Fibroblast of mammary gland (primary cell): ENCODE measurements around the gene MRPL38.
"Not testable (repeated sequence)": the region's sequence is repeated elsewhere in the genome, so short reads cannot be mapped to it uniquely, and the experiment has no call there.

Experiments used
- DNase-seq: peaks from one replicate; pipeline ENCODE4 v3.0.0-alpha.2; 2010; ENCODE audit warnings: low read depth
- H3K4me3 ChIP-seq: 2 replicates; pipeline ENCODE4 v1.5.1; 2011; ENCODE audit warnings: low read depth, mild to moderate bottlenecking, low read length, moderate library complexity; ENCODE audit not compliant: control insufficient read depth
- TF ChIP-seq, protein P1 (sequence below): conservative IDR thresholded peaks from 2 replicates; pipeline ENCODE4 v1.5.1; 2011; ENCODE audit warnings: low read depth, low read length, inconsistent platforms; ENCODE audit not compliant: control insufficient read depth, insufficient read depth

The MRPL38 gene

DNA sequence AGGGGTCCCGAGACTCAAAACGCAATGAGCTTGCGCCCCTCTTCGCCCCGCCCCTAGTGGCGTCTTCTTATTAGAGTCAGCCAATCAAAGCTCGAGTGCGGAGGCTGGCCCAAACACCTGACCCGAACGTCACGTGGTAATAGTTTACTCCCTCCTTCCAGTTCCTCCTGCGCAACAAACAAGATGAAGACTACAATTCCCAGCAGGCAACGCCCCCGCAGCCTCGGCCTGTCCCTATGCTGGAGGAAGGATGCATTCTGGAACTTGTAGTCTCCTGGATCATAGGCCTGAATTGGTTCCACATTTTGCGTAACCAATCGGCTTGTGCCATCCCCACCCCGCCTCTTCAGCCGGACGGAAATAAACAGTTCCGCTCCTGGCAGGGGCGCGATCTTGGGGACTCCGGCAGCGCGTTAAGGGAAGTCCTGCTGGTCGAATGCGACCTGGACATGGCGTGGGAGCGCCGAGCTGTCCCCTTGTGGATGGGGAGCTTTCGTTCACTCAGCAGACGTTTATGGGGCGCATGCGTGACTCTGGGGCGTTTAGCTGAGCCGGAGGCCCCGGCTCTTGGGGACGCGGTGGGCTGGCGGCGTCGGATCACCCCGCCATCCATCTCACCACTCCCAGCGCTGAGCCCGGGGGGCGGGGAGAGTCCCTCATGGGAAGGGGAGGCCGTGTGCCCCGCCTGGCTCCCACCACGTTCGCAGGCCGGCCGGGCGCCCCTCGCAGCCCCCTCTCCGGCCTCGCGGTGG is 49.2 kb downstream of the MRPL38 start, which contains the start of gene WBP2:
Gene WBP2, minus strand, starts transcription at position 26 of the 752 bp plus-strand sequence. CDS start 38 bp downstream, outside the sequence.
- peak; percentile 100 for DNase-seq
- peak within 1 kb of the TSS; percentile 92 for H3K4me3 ChIP-seq
- TF ChIP-seq, protein P1, sequence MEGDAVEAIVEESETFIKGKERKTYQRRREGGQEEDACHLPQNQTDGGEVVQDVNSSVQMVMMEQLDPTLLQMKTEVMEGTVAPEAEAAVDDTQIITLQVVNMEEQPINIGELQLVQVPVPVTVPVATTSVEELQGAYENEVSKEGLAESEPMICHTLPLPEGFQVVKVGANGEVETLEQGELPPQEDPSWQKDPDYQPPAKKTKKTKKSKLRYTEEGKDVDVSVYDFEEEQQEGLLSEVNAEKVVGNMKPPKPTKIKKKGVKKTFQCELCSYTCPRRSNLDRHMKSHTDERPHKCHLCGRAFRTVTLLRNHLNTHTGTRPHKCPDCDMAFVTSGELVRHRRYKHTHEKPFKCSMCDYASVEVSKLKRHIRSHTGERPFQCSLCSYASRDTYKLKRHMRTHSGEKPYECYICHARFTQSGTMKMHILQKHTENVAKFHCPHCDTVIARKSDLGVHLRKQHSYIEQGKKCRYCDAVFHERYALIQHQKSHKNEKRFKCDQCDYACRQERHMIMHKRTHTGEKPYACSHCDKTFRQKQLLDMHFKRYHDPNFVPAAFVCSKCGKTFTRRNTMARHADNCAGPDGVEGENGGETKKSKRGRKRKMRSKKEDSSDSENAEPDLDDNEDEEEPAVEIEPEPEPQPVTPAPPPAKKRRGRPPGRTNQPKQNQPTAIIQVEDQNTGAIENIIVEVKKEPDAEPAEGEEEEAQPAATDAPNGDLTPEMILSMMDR: no peak

DNA sequence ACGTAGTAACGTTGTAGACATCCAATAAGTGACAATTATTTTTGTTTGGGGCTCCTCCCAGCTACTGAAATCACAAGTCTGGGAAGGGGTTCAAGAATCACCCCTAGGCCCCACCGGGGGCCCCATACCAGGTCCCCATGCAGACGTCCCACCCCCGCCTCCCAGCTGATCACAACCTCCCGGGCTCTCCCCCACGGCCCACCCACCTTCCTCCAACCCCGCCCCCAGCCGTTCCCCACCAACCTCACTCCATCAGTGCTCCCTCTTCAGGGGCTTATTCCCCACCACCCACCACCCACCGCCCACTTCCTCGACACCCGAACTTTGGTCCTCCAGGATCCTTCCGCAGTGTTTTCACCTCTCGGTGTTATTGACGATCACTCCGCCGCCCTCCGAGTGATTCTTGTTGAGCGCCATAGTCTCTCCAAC is 49.8 kb downstream of the MRPL38 start:
- TF ChIP-seq, protein P1: no peak
- peak overlapping the region; percentile 92 for H3K4me3 ChIP-seq
- DNase-seq: no peak

DNA sequence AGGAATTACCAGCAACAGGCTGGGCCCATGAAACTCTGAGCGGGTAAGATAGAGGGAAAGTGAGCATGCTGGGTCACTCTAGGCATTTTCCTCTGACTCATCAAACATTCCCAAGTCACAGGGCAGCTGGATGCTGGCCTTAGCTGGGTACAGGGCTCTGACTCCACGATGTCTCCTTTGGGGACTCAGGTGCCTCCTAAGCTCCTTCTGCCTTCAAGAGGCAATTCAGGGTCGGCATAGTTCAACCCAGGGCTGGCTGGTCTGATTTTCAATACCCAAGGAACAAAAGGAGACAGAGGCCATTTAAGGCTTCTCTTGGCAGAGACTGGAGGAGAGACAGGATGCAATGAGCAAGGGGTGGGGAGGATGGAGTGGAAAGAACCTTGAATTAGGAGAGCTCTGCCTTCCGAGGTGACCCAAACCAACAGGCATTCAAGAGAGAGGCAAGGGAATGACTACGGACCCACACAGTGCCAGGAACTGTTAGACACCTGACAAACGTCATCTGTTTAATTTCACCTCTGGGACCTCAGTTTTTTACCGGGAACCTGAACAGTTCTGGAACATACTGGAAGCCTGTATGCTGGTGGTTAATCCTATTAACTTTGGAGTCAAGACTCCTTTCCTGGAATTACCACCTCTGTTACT is 50.5 kb downstream of the MRPL38 start:
- peak; percentile 73 for DNase-seq
- H3K4me3 ChIP-seq: peak overlapping the region; percentile 92
- TF ChIP-seq, protein P1: no peak

DNA sequence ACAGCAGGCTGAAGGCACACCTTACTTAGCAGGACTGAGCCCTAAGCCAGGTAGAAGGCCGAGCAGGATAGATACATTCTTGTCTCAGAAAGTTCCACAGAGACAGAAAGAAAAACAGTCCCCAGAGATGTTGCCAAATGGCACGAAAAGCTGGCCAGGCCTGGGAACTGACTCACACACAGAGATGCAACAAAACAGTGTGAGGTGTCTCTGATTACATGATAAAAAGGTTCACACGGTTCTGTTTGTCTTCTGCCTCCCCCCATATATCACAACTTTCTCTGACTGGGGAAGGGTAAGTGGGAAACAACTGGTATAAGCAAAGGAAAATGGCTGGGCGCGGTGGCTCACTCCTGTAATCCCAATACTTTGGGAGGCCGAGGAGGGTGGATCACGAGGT is 51.3 kb downstream of the MRPL38 start:
- TF ChIP-seq, protein P1: no peak
- peak; percentile 63 for DNase-seq
- H3K4me3 ChIP-seq: no peak overlapping the region

DNA sequence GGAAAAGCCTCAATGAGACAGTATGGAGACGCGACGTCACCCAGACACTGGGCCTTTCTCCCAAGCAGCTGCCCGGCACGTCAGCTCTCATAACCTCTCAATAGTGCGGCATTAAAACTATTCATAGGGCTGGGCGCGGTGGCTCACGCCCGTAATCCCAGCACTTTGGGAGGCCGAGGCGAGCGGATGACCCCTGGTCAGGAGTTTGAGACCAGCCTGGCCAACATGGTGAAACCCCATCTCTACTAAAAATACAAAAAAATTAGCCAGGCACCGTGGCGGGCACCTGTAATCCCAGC is 53.0 kb downstream of the MRPL38 start:
- DNase-seq: not testable (repeated sequence)

DNA sequence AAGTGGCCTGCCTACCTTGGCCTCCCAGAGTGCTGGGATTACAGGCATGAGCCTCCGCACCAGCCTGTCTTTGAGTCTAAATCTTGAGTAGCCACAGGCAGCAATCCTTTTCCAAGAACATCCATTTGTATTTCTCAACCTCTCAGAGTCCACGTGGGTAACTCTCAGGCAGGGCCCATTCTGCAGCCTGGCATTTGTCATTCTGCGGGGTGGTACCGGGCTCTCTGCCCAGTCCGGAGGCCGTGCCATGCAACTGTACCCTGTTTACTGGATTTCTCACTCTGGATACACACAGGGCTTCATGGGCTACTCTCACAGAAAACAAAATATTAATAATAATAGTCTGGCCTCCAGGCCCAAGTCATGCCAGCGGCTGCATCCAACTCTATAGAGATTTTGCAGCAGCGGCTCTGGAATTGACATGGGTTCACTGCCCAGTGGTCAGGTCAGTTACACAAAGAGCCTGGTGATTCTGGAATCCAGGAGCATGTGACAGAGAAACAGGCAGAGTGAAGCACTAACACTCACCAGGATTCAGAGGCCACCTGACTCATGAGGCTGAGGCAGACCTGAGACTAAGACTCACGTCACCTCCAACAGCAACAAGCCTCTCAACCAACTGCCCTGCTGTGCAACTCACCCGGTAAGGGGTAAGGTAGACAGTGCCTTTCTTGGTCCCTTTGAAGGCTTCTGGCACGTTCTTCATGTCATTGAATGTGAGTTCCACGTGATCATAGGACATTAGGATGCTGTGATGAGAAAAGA is 53.6 kb downstream of the MRPL38 start:
- TF ChIP-seq, protein P1: no peak
- H3K4me3 ChIP-seq: no peak overlapping the region
- DNase-seq: no peak

More for the DNA sequence above, 53.0 kb downstream of the MRPL38 start:
- not testable (repeated sequence) for H3K4me3 ChIP-seq

DNA sequence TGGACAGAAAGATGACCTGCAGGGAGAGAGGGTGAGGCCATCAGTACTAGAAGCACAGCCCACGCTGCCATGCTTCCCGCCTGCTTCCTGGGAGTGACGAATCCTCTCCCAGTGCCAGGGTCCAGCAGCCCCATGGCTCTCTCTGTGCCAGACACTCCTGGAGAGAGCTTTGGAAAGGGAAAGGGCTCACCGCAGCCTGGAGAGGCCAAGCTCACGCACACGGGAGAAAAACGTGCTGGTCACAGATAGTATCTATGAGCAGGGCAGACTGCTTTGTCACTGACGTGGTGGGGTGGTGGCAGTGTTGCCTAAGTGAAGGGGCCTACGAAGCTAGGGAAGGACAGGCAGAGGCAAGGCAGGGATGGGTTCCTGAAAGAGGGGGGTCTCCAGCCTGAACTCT is 55.0 kb downstream of the MRPL38 start:
- TF ChIP-seq, protein P1: no peak
- H3K4me3 ChIP-seq: no peak overlapping the region
- DNase-seq: no peak
